Measurements from ENCODE around the gene GET3. TPM values are rescaled to one million over a fixed set of nuclear protein-coding genes. Genes with fewer than 3 reads are reported as not detected.
"Not testable (repeated sequence)": the region's sequence is repeated elsewhere in the genome, so short reads cannot be mapped to it uniquely, and the experiment has no call there.

GET3 gene
- total and polyA plus RNA-seq, 2 donors (not counting 1 experiment from before 2014, with no cell fraction given): 37.2 to 61.7 TPM

DNA sequence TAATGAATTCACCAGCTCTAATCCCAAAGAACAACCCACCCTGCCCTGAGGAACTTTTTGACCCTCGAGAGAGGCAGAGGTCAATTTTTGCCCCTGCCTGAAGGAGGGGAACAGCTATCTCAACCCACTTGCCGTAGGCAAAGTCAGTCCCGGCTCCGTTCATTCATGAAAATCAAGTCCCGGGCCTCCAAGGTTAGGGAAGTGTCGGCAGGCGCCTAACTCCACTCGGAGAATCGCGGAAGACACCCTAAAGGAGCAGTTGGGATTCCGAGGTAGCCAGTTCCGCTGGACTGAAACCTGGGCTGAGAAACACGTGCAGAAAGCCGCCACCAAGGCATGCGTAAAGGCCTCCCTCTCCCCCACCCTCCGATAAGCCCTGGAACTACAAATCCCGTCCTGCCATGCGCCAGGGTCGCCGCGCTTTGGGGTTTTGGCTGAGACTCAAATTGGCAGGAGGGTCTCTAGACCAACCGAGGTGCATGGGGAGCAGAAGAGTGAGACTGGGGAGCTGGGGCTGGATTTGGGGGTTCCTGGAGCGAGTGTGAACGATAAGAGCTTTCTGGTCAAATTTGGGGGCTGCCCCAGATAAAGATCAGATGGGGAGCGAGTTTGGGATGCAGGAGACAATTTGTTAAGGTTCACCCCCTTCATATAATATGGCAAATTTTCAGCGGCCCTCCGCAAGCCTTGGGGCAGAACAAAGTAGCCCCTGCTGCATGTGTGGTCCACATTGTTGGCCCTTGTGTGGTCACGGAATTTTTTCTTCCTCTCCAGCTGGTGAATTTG is 13.5 kb upstream of the GET3 start, which contains the start of gene TNPO2:
TNPO2 (minus strand) TSS at position 292 of the 786 bp plus-strand sequence. CDS start 2,955 bp downstream, outside the sequence.
- Histone ChIP-seq H3K4me3 (ENCODE audit: control extremely low read depth in 1 of 5, extremely low read depth in 1 of 5, insufficient read depth in 1 of 5, low read depth in 2 of 5, low read length in 4 of 5) (peak within 1 kb of the TSS; percentile 60 to 83 (median 77)), H3K27me3 (replicated peaks in 1 of 4; ENCODE audit: control extremely low read depth in 1 of 4, control insufficient read depth in 3 of 4, insufficient read depth in 4 of 4, low read length in 3 of 4) (no peaks in the 10 kb centered on the region), H3K79me2 (ENCODE audit: control insufficient read depth, insufficient read depth, low read length) (peaks cover 83% of the 10 kb centered on the region), H2AFZ (ENCODE audit: insufficient read depth, low read depth, low read length, poor library complexity, severe bottlenecking) (peak within 1 kb of the TSS; percentile 83), H3K27ac (ENCODE audit: low read length in 2 of 2) (peak within 1 kb of the TSS; percentile 17 to 69), H3K36me3 (replicated peaks in 1 of 2; ENCODE audit: control extremely low read depth in 1 of 2, control insufficient read depth in 1 of 2, extremely low read depth in 1 of 2, insufficient read depth in 2 of 2, low read length in 1 of 2) (peaks cover 0 to 14% of the 10 kb centered on the region in 2 experiments), H4K20me1 (ENCODE audit: control insufficient read depth, insufficient read depth, low read length, poor library complexity, severe bottlenecking) (peaks cover 14% of the 10 kb centered on the region), H3K4me2 (replicated peaks; ENCODE audit: low read depth, low read length, poor library complexity, severe bottlenecking) (peak within 1 kb of the TSS; percentile 95), H3K4me1 (ENCODE audit: control insufficient read depth in 2 of 2, insufficient read depth in 2 of 2, low read length in 2 of 2) (peaks cover 32 to 50% of the 10 kb centered on the region in 2 donors), H3K9ac (ENCODE audit: low read length) (peak within 1 kb of the TSS; percentile 85), H3K9me3 (ENCODE audit: control extremely low read depth in 1 of 3, control insufficient read depth in 2 of 3, insufficient read depth in 1 of 3, low read length in 2 of 3) (no peaks in the 10 kb centered on the region)
- no peak for TF ChIP-seq EZH2 (IDR thresholded peaks at IDR 0.05; ENCODE audit: borderline replicate concordance, insufficient read depth, low read depth, low read length, poor library complexity, severe bottlenecking)
- H3K4me1 Mint-ChIP-seq: peaks cover 40% of the 10 kb centered on the region
- POLR2A ChIA-PET: interaction anchor here (0.6 to 3.6 kb wide), 7 partner anchors 10 to 68 kb away, joined by 3 to 30 read pairs (median 8); partner anchors contain the start of genes DHPS, FBXW9, GET3 and JUNB
- CTCF ChIA-PET: interaction anchor here (0.6 to 3.5 kb wide), 9 partner anchors 10 to 167 kb away, joined by 3 to 26 read pairs (median 6); partner anchors contain the start of genes DHPS, GCDH, GET3 and TRIR
- no peaks in the 10 kb centered on the region for H3K9me3 Mint-ChIP-seq (ENCODE audit: insufficient read depth)
- intact Hi-C loops (cut with micrococcal nuclease): loop anchor here (1.0 to 5.0 kb wide), 5 partner anchors 10 to 83 kb away; partner anchors contain the start of genes FBXW9, HOOK2, MAN2B1 and RNASEH2A
- no peaks in the 10 kb centered on the region for H3K27me3 Mint-ChIP-seq
- peak; percentile 76 for DNase-seq
- ATAC-seq (ENCODE audit: low read depth): peak; percentile 54
- WGBS (ENCODE audit: insufficient coverage): 0% methylated on average over 20 of the region's 28 CpGs
- peak within 1 kb of the TSS; percentile 95 for H3K4me3 Mint-ChIP-seq
- H3K27ac Mint-ChIP-seq: peak within 1 kb of the TSS; percentile 97

DNA sequence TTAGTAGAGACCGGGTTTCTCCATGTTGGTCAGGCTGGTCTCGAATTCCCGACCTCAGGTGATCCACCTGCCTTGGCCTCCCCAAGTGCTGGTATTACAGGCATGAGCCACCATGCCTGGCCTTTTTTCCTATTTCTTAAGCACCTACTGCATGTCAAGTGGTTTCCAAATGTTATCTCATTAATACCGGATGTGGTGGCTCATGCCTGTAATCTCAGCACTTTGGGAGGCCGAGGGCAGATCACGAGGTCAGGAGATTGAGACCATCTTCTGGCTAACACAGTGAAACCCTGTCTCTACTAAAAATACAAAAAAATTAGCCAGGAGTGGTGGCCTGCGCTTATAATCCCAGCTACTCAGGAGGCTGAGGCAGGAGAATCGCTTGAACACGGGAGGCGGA is 11.7 kb upstream of the GET3 start:
- ATAC-seq (ENCODE audit: low read depth); H3K9me3 ChIP-seq (ENCODE audit: control extremely low read depth in 1 of 3, control insufficient read depth in 2 of 3, insufficient read depth in 1 of 3, low read length in 2 of 3); H3K9me3 Mint-ChIP-seq (ENCODE audit: insufficient read depth); H3K4me3 ChIP-seq (ENCODE audit: control extremely low read depth in 1 of 5, extremely low read depth in 1 of 5, insufficient read depth in 1 of 5, low read depth in 2 of 5, low read length in 4 of 5); H3K27me3 ChIP-seq (replicated peaks in 1 of 4; ENCODE audit: control extremely low read depth in 1 of 4, control insufficient read depth in 3 of 4, insufficient read depth in 4 of 4, low read length in 3 of 4); H2AFZ ChIP-seq (ENCODE audit: insufficient read depth, low read depth, low read length, poor library complexity, severe bottlenecking); H3K4me3 Mint-ChIP-seq; CTCF ChIA-PET; intact Hi-C loops (cut with micrococcal nuclease); DNase-seq; POLR2A ChIA-PET; H3K27ac ChIP-seq (ENCODE audit: low read length in 2 of 2); H3K9ac ChIP-seq (ENCODE audit: low read length); H3K27me3 Mint-ChIP-seq; H3K4me2 ChIP-seq (replicated peaks; ENCODE audit: low read depth, low read length, poor library complexity, severe bottlenecking): not testable (repeated sequence)
- Histone ChIP-seq H4K20me1 (ENCODE audit: control insufficient read depth, insufficient read depth, low read length, poor library complexity, severe bottlenecking) (peaks cover 31% of the 10 kb centered on the region), H3K4me1 (ENCODE audit: control insufficient read depth in 2 of 2, insufficient read depth in 2 of 2, low read length in 2 of 2) (peaks cover 46 to 63% of the 10 kb centered on the region in 2 donors), H3K36me3 (replicated peaks in 1 of 2; ENCODE audit: control extremely low read depth in 1 of 2, control insufficient read depth in 1 of 2, extremely low read depth in 1 of 2, insufficient read depth in 2 of 2, low read length in 1 of 2) (peaks cover 2 to 28% of the 10 kb centered on the region in 2 experiments), H3K79me2 (ENCODE audit: control insufficient read depth, insufficient read depth, low read length) (peaks cover 73% of the 10 kb centered on the region)
- WGBS (ENCODE audit: insufficient coverage): 94% methylated on average over 9 of the region's 10 CpGs
- peak overlapping the region; percentile 6 for H3K27ac Mint-ChIP-seq
- H3K4me1 Mint-ChIP-seq: peaks cover 53% of the 10 kb centered on the region
